ENCODE data around the gene SNAI3.
"Not testable (repeated sequence)": the region's sequence is repeated elsewhere in the genome, so short reads cannot be mapped to it uniquely, and the experiment has no call there.

The SNAI3 gene

DNA sequence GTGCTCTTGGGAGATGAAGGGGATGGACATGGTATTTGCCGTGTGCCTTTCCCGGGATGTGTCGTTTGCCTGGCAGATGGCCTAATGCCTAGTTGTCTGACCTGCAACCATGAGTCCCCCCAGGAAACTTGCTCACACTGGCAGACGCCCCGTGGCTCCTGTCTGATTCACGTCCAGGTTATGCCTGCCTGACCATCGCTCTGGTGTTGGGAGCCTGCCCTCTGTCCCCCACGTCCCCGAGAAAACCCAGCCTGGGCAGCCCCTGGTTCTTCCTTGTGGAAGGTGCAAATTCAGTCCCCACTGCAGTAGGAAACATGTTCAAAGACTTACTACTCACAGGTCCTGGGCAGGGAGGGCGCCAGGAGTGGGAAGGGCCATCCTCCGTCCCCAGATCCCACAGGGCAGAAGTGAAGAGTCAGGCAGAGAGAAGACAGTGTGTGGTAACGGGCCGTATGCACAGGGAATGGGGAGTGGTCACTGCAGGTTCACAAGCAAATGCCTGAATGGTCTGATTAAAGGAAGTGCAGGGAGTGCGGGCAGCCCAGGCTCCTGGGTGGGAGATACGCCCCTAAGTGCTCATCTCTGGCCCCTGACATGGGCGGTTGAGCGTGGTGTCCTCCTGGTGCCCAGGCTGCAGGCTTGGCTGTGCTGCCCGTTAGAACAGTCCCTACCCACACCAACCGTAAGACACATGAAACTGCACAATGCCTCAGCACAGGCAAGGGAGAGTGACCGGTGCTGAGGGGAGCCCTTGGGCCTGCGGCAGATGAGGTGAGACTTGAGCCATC, 4.2 kb upstream of the SNAI3 start:
- no peak for ATAC-seq

DNA sequence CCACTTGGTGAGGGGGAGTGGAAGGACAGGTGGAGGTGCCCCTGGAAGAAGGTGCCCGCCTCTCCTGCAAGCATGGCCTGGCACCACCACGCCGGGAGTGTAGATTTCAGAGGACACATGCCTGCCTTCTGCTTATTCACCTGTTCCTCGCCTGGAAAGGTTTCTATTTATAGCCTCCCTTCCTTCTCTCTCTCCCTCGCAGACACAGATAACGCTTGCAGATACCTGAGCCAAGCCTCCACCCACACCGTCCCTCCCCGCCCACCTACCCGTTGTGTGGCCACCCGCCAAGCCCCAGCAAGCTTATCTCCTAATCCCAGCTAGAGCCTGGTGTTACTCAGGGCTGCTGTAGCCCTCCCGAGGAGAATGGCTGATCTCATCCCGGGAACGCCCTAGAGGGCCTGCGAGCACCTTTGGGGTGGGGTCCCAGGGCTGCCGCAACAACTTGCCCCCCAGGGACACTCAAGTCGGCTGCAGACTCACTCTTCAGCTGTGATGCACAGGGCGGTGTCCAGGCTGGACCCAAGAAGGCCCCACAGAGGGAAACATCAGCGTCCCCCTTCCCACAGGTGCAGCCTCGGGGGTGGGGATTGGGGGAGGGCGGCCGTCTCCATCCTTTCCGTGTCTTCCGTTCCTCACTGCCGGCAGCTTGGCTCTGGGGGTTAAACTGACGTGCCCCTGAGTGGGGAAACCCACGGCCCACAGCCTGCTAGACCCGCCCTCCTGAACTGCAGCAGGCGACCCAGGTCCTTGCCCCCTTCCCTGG, 1.9 kb upstream of the SNAI3 start:
- ATAC-seq: no peak

DNA sequence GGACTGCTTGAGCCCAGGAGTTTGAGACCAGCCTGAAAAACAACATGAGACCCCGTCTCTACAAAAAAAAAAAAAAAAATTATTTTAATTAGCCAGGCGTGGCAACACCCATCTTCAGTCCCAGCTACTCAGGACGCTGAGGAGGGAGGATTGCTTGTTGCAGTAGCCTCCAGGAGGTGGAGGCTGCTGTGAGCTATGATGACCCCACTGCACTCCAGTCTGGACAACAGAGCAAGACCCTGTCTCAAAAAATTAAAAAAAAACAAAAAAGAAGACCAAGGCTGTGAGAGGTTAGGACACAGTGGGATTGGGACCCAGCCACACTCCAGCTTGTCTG, 1.3 kb upstream of the SNAI3 start:
- no peak for ATAC-seq

DNA sequence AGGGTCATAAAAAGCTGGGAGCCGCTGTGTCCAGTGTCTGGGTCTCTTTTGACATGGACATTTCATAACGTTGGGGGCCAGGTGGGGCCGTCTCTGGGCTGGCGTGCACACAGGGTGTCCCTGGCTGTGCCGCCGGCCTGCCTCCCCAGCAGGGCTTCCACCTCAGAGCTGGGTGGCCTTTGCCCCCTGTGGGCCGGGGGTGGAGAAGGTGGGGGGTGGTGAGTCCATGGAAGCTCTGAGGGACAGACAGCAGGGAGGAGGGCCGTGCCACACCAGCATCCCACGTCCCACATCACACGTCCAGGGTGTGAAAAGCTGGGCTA, 908 bp upstream of the SNAI3 start:
- ATAC-seq: no peak

DNA sequence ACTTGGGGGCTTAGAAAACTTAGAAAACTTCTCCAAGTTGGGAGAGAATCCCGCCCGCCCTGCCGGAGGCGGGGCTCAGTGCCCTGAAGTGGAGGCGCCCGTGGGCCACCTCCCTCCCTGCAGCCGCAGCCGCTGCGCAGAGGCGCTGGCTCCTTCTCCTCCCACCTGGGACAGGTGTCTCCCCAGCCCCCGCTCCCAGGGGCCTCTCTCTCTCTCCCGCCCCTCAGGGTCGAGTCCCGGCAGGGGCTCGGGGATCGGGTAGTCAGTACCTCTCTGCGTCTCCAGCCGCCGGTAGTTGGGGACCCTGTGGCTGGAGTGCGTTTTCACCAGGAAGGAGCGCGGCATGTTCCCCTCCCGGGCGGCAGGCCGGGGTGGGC, 257 bp downstream of the SNAI3 start:
- ATAC-seq: peak; percentile 18 to 21

DNA sequence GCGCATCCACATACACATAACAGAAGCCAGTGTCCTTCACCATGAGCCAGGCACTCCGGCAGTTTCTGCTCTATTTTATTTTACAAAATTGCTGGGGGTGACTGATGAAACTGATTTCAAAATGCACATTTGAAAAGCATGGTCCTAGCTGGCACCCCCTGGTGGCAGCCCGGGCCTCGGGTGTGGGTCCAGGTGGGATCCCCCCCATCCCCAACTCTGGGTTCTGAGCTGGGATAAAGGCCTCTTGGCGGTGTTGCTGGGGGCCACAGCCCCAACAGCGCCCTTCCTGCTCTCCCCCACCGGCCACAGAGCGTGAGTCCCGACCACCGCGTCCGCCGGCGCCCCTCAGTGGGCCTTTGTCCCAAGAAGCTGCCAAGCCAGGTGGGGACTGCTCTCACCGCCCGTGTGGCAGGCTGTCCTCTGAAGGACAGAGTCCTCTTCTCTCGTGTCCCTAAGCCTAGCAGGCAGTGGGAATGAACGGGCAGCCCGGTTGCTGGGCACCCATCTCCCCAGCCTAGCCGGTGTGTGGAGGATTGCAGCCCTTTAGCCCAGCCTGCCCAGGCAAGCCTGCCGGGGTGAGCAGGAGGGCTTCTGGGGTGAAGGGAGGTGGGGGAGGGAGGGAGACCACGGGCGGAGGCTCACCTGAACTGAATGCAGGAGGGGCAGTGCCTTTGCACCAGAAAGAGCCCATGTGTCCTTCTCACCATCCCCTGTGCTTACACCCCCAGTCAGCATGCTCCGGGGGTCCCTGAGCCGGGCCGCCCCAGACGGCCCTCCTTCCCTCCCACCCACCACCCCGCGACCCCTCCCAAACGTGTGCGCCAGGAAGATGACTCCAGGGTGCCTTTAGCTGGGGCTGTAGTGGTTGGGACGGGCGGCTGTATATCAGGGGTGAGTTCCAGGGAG, 898 bp downstream of the SNAI3 start:
- peak; percentile 17 to 28 for ATAC-seq

DNA sequence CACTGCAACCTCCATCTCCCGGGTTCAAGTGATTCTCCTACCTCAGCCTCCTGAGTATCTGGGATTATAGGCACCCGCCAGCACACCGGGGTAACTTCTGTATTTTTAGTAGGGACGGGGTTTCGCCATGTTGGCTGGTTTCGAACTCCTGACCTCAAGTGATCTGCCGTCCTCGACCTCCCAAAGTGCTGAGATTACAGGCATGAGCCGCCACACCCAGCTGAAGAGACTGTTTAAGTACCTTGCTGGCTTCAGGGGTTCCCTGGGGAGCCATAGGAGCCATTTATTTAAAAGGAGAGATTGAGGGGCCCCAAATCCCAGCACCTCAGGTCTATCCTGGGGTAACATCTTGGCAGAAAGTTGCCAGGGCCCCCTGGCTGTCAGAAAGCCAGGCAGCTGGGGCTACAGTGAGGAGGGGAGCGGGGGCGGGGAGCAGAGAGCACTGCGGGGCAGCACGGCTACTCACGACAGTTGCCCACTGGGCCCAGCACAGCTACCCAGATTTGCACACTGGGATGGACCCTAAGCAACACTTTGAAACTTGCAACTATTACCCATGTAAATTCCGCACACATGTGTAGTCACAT, 1.6 kb downstream of the SNAI3 start:
- ATAC-seq: no peak

DNA sequence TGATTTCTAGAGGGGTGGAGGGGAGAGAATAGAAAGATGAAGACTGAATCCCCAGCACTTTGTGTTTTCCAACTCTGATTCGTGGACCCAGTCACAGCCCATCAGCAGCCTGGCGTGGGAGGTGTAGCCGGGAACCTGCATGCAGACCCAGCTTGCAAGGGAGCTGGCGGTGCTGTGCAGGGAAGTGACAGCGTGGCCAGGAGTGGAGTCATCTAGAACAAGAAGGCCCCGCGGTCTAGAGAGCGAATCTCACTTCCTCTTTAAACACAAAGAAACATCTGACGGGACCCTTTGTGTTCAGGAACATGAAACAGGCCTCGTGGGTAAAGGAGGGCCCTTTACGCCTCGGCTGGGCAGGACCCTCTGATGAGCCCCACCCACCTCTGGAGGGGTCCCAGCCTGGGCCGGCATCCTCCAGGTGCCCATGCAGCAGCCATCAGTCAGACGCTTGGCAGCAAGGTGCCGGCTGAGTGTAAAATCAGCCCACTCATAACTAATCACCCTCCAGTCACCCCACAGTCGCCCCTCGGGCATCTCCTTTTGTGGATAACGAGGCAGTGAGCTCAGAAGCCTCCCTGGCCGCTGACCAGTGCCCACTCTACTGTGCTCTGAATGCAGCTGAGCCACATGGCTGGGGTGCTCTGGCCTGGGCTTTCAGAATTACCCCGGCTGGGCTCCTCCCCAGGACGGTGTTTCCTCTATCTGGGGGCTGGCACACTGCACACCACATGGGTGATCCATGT, 4.4 kb downstream of the SNAI3 start:
- ATAC-seq: peak; percentile 67 to 71

DNA sequence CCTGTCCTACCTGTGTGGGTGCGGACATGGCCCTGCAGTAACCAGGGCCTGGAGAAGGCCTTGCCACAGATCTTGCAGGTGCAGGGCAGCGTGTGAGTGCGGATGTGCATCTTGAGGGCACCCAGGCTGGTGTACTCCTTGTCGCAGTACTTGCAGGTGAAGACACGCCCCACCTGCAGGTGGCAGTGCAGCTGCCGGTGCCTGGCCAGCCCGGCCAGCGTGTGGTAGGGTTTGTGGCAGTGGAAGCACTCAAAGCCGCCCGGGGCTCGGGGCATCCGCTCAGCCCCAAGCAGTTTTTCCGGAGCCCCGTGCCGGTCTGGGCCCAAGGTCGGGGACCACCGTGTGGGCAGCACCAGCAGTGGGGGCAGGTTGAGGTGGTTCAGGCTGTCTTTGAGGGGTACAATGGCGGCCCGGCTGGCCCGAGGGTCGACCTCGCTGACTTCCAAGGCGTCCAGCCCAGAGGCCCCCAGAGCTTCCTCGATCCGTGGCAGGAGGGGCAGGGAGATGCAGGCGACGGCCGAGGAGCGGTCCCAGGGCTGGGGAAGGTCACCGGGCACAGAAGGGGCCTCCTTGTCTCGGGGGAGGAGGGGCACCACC, 5.1 kb downstream of the SNAI3 start:
- peak in 1 of 2 donors; percentile 18 for ATAC-seq

DNA sequence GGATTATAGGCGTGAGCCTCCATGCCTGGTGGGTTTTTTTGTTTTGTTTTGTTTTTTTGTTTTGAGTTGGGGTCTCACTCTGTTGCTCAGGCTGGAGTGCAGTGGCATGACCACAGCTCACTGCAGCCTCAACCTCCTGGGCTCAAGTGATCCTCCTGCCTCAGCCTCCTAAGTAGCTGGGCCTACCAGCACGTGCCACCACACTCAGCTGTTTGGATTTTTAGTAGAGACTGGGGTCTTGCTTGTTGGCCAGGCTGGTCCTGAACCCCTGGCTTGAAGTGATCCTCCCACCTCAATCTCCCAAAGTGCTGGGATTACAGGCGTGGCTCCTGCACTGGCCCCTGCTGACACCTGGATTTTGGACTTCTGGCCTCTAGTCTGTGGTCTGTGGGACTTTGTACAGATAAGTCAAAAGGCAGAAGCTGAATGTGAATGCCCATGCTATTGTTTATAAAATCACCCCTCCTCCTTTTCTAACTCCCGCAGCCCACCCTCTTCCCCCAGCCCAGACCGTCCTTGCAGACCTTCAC, 5.7 kb downstream of the SNAI3 start:
- no peak for ATAC-seq

DNA sequence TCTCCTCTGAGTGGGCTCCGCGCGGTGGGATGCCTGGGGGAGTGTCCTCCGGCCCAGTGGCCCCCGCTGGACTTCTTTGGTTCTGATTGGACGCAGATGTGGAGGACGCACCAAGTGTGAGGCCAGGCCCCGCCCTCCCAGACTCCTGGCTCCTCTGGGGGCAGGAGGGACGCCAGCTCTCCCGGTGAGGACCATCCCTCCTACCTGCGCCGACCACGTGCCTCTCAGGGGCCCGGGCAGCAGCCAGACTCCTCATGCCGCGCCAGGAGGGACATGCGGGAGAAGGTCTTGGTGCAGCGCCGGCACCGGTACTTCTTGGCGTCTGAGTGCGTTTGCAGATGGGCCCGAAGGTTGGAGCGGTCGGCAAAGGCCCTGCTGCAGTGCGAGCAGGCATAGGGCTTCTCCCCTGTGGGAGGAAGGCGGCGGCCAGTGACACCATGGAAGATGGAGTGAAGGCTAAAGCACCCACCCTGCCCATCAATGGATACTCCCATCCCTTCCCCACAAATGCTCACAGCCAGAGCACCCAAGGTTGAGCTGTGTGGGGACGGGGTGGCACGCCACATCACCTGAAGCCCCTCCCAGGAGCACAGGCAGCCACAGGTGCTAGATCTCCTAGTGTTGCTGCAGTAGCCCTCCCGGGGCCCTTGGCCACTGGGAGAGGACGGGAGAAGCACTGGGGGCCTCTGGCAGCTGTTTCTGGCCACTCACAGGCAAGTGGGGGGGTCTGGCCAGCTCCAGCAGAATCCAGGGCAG, 7.9 kb downstream of the SNAI3 start:
- ATAC-seq: no peak

DNA sequence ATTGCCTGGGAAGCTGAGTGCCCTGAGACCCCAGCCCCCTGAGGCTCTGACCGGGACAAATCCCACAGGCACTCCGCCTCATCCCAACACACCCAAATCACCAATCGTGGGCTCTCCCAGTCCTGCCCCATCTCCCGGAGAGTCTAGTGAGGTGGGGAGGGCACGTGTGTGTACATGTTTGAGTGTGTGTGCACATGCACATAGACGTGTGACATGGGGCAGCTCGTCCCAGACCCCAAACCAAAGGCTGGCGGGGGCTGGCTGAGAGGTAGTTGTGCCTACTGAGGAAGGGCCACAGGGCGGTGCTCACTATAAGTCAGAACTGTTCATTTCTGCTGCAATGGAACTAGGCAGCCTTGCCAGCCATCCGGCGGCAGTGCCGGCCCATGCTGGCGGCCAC, 8.6 kb downstream of the SNAI3 start:
- ATAC-seq: no peak

DNA sequence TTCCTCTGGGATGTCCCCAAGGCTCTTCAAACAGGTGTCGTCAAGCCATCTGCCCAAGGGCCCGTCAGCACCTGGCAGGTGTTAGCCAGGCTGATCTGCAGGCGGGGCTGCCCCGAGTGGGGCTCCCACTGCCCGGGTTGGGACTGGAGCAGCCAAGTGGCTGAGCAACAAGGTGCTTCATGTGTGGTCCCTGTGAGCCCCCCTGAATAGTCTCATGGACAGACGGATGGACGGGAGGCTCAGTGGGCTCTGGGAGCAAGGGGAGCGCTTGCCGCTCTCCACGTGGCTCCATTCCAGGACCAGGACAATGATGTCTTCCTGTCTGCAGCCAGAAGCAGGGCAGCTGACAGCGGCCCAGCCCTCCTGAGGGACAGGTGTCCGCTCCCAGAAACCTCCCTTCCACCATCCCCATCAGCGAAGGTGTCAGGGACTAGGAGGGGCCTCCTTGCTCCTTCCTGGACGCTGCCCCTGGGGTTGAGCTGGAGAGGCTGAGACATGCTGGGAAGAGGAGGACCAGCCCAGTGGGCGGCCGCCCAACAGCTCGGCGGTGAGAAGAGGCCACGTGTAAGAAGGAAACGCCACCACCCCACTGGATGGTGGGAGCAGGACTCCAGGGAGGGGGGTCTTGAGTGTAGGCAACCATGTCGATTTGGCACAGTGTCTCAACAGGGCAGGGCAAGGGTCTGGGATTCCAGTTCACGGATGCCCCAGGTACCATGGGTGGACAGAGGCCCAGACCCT, 9.6 kb downstream of the SNAI3 start:
- no peak for ATAC-seq

DNA sequence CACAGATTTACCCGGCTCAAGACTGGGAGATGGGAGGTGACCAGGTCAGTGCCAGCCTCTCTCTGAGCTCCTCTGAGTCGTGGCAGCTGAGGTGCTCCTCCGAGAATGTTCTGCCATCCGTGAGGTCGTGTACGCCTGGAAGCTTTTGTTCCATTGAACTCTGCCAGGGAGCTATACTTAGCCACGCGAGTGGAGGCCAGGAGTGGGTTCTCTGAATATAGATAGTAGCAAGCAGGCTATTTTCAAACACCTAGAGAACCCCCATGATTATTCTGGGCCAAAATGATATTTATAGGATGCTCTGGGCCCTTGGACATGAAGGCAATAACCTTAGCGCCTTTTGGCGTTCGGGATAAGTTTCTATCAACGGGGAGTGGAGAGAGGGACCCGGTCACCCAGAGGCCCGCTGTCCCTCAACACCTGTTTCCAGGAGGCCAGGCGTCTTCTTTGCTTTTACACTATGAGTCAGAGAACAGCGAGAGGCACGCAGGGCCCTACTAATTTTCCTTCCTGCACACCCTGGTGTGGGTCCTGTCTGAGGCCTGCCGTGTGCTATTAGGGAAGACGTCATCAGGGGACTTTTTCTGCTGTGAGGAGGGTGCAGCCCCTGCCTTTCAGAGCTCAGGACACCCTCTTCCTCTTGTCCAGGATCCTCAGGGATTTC, 12.5 kb downstream of the SNAI3 start:
- no peak for ATAC-seq

DNA sequence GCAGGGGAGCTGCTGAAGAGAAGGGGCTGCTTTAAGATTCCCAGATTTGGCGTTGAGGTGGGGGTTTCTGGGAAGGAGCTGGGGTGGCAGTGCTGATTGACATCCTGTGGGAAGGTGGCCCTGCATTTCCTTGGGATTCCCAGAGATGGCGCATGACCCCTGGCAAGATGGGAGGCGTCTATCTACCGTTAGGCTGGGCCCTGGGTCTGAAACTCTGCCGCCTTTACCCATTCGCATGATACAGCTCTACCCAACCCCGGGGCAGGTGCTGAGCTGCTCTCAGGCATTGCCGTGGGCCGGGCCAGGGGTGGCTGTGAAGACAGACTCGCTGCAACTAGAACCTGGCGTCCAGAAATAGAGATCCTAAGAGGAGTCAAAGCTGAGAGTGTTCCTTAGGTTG, 13.5 kb downstream of the SNAI3 start:
- no peak for ATAC-seq

DNA sequence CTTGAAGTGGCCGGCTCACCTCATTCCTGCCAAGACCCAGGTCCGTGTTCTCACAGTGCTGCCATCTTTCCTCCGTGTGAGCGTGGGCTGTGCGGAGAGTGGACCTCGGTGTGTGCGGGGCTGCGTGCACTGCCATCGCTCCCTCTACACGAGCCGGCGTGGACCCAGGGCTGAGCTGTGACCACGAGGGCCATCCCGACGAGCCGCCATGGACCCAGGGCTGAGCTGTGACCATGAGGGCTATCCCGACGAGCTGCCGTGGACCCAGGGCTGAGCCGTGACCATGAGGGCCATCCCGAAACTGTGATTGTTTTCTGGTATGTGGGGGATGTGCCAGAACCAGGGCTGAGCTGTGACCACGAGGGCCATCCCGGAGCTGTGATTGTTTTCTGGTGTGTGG, 14.5 kb downstream of the SNAI3 start:
- ATAC-seq: no peak

DNA sequence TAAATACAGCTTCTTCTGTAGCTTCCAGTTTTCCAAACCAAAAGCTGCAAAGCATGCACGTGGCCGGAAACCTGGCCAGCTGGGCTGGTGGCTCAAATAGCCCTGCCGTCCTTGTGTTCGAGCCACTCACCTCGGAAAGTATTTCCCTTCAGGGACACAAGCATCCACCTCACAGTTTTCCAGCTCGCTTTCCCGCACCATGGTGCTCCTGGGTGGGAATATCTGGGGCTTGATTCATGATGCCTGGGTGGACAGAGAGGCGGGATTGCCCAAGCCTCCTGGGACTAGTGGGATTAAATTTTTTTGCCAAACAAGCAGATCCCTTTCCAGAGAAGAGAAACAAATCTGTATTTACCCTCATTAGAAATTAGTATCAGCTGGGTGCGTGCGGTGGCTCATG, 16.3 kb downstream of the SNAI3 start:
- ATAC-seq: no peak

DNA sequence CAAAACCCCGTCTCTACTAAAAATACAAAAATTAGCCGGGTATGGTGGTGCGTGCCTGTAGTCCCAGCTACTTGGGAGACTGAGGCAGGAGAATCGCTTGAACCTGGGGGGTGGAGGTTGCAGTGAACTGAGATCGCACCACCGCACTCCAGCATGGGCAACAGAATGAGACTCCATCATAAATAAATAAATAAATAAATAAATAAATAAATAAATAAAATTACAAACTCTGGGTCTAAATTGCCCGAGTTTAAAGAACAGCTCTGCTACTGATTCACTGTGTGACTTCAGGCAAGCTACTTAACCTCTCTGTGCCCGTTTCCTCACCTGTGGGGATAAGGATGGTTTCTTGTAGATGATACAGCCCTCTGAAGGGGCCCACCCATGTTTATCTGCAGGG, 16.8 kb downstream of the SNAI3 start:
- ATAC-seq: not testable (repeated sequence)

DNA sequence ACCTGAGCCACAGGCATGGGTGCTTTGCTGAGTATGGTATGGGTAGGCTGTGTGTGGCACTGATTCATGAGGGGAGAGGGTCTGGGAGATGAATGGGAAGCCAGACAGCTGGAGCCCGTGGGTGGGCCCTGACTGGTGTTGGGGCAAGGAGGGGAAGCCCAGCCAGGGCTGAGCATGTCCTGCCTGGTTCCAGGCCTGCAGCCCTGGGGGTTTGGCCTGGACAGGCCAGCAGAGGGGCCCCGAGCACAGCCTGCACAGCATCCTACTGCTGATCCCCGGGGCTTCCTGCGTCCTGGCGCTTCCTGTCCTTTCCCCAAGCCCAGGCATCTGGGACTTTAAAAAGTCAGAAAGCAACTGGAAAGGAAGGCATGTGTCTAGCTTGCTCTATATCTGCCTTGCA, 18.8 kb downstream of the SNAI3 start:
- ATAC-seq: no peak

DNA sequence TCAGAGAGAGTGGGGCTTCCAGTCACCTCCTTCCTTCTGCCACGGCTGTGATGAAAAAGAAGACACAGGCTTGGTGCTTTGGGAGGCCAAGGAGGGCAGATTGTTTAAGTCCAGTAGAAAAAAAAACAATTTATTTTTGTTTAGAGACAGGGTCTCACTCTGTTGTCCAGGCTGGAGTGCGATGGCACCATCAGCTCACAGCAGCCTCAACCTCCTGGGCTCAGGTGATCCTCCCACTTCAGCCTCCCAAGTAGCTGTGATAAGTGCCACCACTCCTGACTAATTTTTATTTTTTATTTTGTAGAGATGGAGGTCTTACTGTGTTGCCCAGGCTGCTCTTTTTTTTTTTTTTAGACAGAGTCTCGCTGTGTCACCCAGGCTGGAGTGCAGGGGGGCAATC, 20.7 kb downstream of the SNAI3 start:
- no peak for ATAC-seq

Data from activated CD4-positive, CD25-positive, alpha-beta regulatory T cell treated with anti-CD3 and anti-CD28 coated beads, Interleukin-2, amount 50 U/mL, for 24 hours (primary cell).